ENCODE results near the gene SNED1.

SNED1 gene

DNA sequence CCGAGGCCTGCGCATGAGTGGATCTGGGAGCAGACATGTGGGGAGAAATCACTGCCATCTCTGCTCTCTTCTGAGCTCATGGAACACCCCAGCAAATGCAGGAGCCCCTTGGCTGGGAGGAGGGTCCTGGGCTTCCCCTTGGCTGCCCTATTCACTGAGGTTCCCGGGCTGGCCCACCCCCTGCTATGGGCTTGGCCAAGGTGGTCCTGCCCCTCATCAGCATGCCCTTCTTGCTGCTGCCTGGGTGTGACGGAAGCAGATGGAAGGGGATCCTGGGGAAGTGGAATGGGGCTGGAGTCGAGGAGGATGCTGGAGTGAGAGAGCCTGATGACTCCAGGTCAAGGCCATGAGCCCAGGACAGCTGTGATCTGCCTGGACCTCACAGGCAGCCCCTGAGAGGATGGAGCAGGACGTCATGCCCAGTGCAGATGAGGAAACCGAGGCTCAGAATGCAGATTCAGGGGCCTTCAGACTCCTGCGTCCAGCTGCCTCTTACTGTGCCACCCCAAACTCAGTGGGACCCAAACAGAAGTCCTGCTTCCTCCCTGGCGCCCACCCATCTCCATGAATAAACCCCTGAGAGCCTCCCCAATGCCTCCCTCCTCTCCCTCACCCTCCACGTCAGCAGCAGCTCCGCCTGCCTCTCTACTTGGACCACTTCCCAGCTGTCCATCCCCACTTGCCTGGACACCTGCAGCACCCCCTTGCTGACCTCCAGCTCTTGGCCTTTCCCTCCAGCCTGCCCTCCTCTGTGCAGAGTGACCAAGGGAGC lies 4.0 kb downstream of the SNED1 start:
- no peaks in the 10 kb centered on the region for H3K36me3 ChIP-seq (ENCODE audit: control insufficient read depth, insufficient read depth, low read length)
- H3K4me3 ChIP-seq (replicated peaks; ENCODE audit: low read depth, low read length), result no peak overlapping the region
- no peaks in the 10 kb centered on the region; the same call in 1 of the 2 replicates for H3K27me3 ChIP-seq (replicated peaks; ENCODE audit: control insufficient read depth, insufficient read depth, low read length)
- no peak for TF ChIP-seq CTCF (IDR thresholded peaks at IDR 0.05; ENCODE audit: insufficient read depth, low read length, poor library complexity, severe bottlenecking)
- DNase-seq (ENCODE audit: extremely low read depth, insufficient read length), result no peak

DNA sequence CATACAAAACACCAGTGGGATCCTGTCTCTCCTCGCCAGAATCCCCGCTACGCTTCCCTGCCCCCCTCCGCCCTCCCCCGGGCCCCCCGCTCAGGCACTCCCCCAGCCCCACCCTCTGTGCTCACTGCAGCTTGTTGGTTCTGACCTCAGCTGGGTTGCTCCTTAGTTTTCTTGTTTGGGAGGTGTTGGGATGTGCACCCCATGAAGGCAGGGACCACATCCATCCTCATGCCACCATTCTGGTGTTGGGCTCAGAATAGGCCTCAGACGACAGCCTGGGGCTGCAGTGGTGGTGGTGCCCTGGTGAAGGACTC lies 4.6 kb downstream of the SNED1 start:
- no peak for TF ChIP-seq CTCF (IDR thresholded peaks at IDR 0.05; ENCODE audit: insufficient read depth, low read length, poor library complexity, severe bottlenecking)
- DNase-seq (ENCODE audit: extremely low read depth, insufficient read length), result no peak
- Histone ChIP-seq H3K4me3 (replicated peaks; ENCODE audit: low read depth, low read length) (no peak overlapping the region), H3K36me3 (ENCODE audit: control insufficient read depth, insufficient read depth, low read length) (no peaks in the 10 kb centered on the region), H3K27me3 (replicated peaks; ENCODE audit: control insufficient read depth, insufficient read depth, low read length) (no peaks in the 10 kb centered on the region; the same call in 1 of the 2 replicates)

DNA sequence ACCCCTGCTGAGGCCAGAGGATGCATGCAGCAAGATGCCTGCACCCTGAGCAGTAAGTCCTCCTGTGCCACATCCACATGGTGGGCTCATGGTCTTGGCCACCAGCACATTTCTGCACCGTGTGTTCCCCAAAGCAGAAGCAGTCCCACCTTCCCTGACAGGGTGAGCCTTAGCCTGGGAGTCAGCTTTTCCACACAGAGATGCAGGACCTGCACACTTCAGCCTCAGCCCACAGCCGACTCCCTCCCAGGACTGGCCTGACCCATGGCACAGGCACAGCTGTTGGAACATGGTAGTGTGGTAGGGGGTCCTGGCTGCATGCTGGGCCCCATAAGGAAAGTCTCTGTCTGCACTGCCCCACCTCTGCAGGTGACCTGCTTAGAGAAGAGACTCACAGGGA lies 5.0 kb downstream of the SNED1 start:
- no peak for DNase-seq (ENCODE audit: extremely low read depth, insufficient read length)
- no peak for TF ChIP-seq CTCF (IDR thresholded peaks at IDR 0.05; ENCODE audit: insufficient read depth, low read length, poor library complexity, severe bottlenecking)
- Histone ChIP-seq H3K27me3 (replicated peaks; ENCODE audit: control insufficient read depth, insufficient read depth, low read length) (no peaks in the 10 kb centered on the region; the same call in 1 of the 2 replicates), H3K36me3 (ENCODE audit: control insufficient read depth, insufficient read depth, low read length) (no peaks in the 10 kb centered on the region), H3K4me3 (replicated peaks; ENCODE audit: low read depth, low read length) (no peak overlapping the region)

GRCh38 chr2:241003830-241004564 lies 5.6 kb downstream of the SNED1 start:
- no peak for DNase-seq (ENCODE audit: extremely low read depth, insufficient read length)
- TF ChIP-seq CTCF (IDR thresholded peaks at IDR 0.05; ENCODE audit: insufficient read depth, low read length, poor library complexity, severe bottlenecking), result no peak
- no peaks in the 10 kb centered on the region; the same call in 1 of the 2 replicates for H3K27me3 ChIP-seq (replicated peaks; ENCODE audit: control insufficient read depth, insufficient read depth, low read length)
- no peaks in the 10 kb centered on the region for H3K36me3 ChIP-seq (ENCODE audit: control insufficient read depth, insufficient read depth, low read length)
- H3K4me3 ChIP-seq (replicated peaks; ENCODE audit: low read depth, low read length), result no peak overlapping the region

GRCh38 chr2:241005569-241005968 lies 7.2 kb downstream of the SNED1 start:
- no peak for DNase-seq (ENCODE audit: extremely low read depth, insufficient read length)
- H3K36me3 ChIP-seq (ENCODE audit: control insufficient read depth, insufficient read depth, low read length), result no peaks in the 10 kb centered on the region
- no peak for TF ChIP-seq CTCF (IDR thresholded peaks at IDR 0.05; ENCODE audit: insufficient read depth, low read length, poor library complexity, severe bottlenecking)

More at GRCh38 chr2:241005569-241005968, 7.2 kb downstream of the SNED1 start:
- Histone ChIP-seq H3K27me3 (replicated peaks; ENCODE audit: control insufficient read depth, insufficient read depth, low read length) (no peaks in the 10 kb centered on the region; the same call in 1 of the 2 replicates), H3K4me3 (replicated peaks; ENCODE audit: low read depth, low read length) (no peak overlapping the region)

Data from GM06990 (cell line).